Measurements from ENCODE around the gene SASH1.
A peak's percentile ranks its signal among the peaks of the same experiment; 100 is the strongest.
"Not testable (repeated sequence)": the region's sequence is repeated elsewhere in the genome, so short reads cannot be mapped to it uniquely, and the experiment has no call there.

The SASH1 gene

GRCh38 chr6:148561629-148562028 is 219.0 kb downstream of the SASH1 start:
- DNase-seq = no peak

GRCh38 chr6:148563066-148563465 is 220.4 kb downstream of the SASH1 start:
- no peak for DNase-seq

- DNase-seq = no peak
Measured at GRCh38 chr6:148564494-148565035, 221.9 kb downstream of the SASH1 start.

- DNase-seq = no peak
Measured at GRCh38 chr6:148565321-148565926, 222.8 kb downstream of the SASH1 start.

- DNase-seq = no peak
Measured at GRCh38 chr6:148565930-148566663, 223.5 kb downstream of the SASH1 start.

GRCh38 chr6:148566664-148567350 is 224.2 kb downstream of the SASH1 start:
- DNase-seq = no peak

GRCh38 chr6:148570456-148570855 is 227.8 kb downstream of the SASH1 start:
- DNase-seq = no peak

DNA sequence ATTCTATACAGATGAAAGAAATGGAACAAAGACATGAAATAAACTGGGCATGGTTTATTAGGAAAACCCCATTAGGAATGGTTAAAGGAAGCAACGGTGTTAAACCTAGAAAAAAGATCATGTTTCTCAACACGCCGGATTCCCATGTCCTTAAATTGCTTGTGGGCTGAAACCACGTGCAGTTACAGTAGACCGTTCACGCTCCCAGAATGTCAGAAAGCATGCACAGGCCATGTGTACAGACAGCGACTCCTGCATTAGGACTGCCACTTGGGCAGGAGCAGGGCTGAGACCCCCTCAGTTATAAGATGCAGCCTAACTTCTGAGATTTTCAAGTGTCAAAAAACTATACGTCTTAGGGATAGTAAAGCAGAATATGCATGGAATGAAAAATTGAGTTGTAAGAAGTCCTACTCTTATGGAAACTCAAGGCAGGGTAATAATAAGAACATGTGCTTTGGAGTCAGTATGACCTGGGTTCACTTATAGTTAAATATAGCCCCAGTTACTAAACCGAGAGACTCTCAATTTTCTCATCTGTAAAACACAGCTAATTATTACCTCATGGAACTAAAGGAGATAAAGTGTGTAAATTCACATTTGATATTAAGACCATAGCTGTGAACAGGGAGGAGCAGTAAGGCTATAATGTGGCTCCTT is 230.2 kb downstream of the SASH1 start:
- no peak for DNase-seq

- no peak for DNase-seq
Measured at GRCh38 chr6:148573922-148574321, 231.3 kb downstream of the SASH1 start.

GRCh38 chr6:148577687-148578488 is 235.2 kb downstream of the SASH1 start:
- peak; percentile 11 to 26 for DNase-seq

GRCh38 chr6:148578489-148578814 is 235.8 kb downstream of the SASH1 start:
- DNase-seq = no peak

DNA sequence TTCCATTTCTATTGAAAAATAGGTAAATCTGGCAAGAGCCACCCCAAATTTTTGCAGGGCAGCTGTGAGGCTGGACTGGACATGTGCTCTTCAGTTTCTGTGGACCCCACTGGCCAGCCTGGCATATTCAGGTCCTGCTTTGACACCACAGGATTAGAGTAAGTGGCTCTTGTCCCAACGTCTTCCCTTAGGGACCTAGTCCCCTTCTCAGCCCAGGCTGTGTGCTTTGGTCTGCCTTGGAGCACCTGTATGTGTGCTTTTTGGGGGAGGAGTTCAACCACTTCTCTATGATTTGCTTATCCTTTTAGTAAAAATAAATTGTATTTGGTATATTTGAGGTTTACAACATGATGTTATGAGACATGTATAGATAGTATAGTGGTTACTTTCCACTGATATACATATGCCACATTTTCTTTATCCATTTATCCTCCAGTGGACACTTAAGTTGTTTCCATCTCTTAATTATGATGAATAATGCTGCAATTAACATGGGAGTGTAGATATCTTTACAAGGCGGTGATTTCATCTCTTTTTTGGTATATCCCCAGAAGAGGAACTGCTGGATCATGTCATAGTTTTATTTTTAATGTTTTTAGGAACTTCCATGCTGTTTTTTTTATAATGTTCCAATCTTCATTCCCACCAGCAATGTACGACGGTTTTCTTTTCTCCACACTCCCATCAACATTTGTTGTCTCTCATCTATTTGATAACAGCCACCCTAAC is 236.4 kb downstream of the SASH1 start:
- DNase-seq = no peak

GRCh38 chr6:148580442-148580841 is 237.8 kb downstream of the SASH1 start:
- DNase-seq = no peak

GRCh38 chr6:148583631-148584030 is 241.0 kb downstream of the SASH1 start:
- DNase-seq = no peak

GRCh38 chr6:148585641-148586040 is 243.0 kb downstream of the SASH1 start:
- DNase-seq = not testable (repeated sequence)

- DNase-seq = no peak
Measured at GRCh38 chr6:148590883-148591282, 248.2 kb downstream of the SASH1 start.

DNA sequence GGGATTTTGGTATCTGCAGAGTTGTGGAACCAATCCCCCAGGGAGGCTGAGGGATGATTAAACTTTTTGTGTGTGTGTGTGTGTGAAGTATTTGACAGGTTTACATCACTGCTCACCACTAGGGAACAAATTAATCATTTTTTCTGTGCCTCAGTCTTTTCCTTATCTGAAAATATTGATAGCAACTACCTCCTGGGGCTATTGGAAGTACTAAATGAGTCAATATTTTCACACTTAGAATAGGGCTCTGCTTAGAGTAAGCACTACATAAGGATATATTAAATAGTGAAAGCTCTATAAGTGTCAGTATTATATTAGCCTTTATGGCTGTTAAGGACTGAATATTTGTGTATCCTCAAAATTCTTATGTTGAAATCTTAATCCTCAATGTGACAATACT is 249.0 kb downstream of the SASH1 start:
- DNase-seq = no peak

- DNase-seq = no peak
Measured at GRCh38 chr6:148593130-148593812, 250.6 kb downstream of the SASH1 start.

- DNase-seq = no peak
Measured at GRCh38 chr6:148593813-148594170, 251.2 kb downstream of the SASH1 start.

GRCh38 chr6:148595550-148595949 is 252.9 kb downstream of the SASH1 start:
- DNase-seq = no peak

GRCh38 chr6:148596891-148597455 is 254.3 kb downstream of the SASH1 start:
- no peak for DNase-seq

Measured in stimulated activated CD4-positive, alpha-beta T cell treated with anti-CD3 and anti-CD28 coated beads, Interleukin-4, amount 100 ng/mL, for 4 hours (primary cell).